ENCODE measurements around the gene OR9Q1. TPM values are rescaled to one million over a fixed set of nuclear protein-coding genes. Genes with fewer than 3 reads are reported as not detected.
A peak's percentile ranks its signal among the peaks of the same experiment; 100 is the strongest.

Gene OR9Q1
- total and polyA plus RNA-seq, 2 of the 8 experiments (the other 6 are each of a cell fraction or from before 2014, with no cell fraction given) = not detected

GRCh38 chr11:58086528-58086927, 62.8 kb downstream of the OR9Q1 start:
- H3K4me2 ChIP-seq (ENCODE audit: insufficient read depth in 1 of 2, low read depth in 2 of 2, low read length in 2 of 2) = no peak overlapping the region
- no peak overlapping the region for H3K4me3 ChIP-seq (ENCODE audit: extremely low read depth in 1 of 4, insufficient read depth in 2 of 4, low read depth in 3 of 4, low read length in 4 of 4)
- H2BK120ac ChIP-seq (replicated peaks; ENCODE audit: low read depth, low read length) = no peak overlapping the region
- H2AFZ ChIP-seq (ENCODE audit: low read length) = no peak overlapping the region
- FAIRE-seq (no peak), DNase-seq (ENCODE audit: low read depth in 1 of 2, low spot score in 2 of 2) (no peak)
- H3K79me1 ChIP-seq (ENCODE audit: low read depth, low read length) = no peaks in the 10 kb centered on the region
- H3K23ac ChIP-seq (ENCODE audit: insufficient read length) = no peak overlapping the region
- 63% methylated on average over 2 of the region's 2 CpGs; no CpG with 5 or more reads in 1 of the 2 experiments for WGBS, 2 experiments (ENCODE audit: extremely low coverage in 1 of 2, insufficient coverage in 1 of 2, insufficient read length in 1 of 2, insufficient replicate concordance in 2 of 2, low coverage in 1 of 2, low lambda C conversion rate in 2 of 2, missing lambda C conversion rate in 1 of 2)
- no peaks in the 10 kb centered on the region for H3K27me3 ChIP-seq (replicated peaks in 1 of 4; ENCODE audit: control insufficient read depth in 3 of 4, extremely low read depth in 1 of 4, insufficient read depth in 3 of 4, low read length in 3 of 4)
- POLR2A ChIA-PET (ENCODE audit: partially characterized antibody) = no interaction called here
- H3K9me3 ChIP-seq (ENCODE audit: insufficient read depth in 2 of 2, low read depth in 1 of 2, low read length in 1 of 2) = peaks cover 0 to 3% of the 10 kb centered on the region in 2 experiments; a peak in 1 of 4 replicates
- H3K4ac ChIP-seq (replicated peaks; ENCODE audit: insufficient read length, low read depth, low read length) = no peak overlapping the region
- no peaks in the 10 kb centered on the region for H3K36me3 ChIP-seq (ENCODE audit: control insufficient read depth in 2 of 4, insufficient read depth in 4 of 4, low read length in 3 of 4)
- H3K9ac ChIP-seq (replicated peaks in 1 of 4; ENCODE audit: extremely low read depth in 1 of 4, low read depth in 3 of 4, low read length in 3 of 4) = no peak overlapping the region
- no peak overlapping the region for H2BK12ac ChIP-seq (ENCODE audit: low read depth, low read length)
- no peak overlapping the region for H4K8ac ChIP-seq (ENCODE audit: extremely low read depth, insufficient read depth, low read length)
- no peaks in the 10 kb centered on the region for H4K20me1 ChIP-seq (replicated peaks in 1 of 2; ENCODE audit: control insufficient read depth in 1 of 2, insufficient read depth in 2 of 2, low read length in 2 of 2)
- CTCF ChIA-PET (ENCODE audit: partially characterized antibody) = no interaction called here
- no peak overlapping the region for H2AK5ac ChIP-seq (ENCODE audit: low read depth, low read length)
- TF ChIP-seq, protein P1, sequence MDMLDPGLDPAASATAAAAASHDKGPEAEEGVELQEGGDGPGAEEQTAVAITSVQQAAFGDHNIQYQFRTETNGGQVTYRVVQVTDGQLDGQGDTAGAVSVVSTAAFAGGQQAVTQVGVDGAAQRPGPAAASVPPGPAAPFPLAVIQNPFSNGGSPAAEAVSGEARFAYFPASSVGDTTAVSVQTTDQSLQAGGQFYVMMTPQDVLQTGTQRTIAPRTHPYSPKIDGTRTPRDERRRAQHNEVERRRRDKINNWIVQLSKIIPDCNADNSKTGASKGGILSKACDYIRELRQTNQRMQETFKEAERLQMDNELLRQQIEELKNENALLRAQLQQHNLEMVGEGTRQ (IDR thresholded peaks at IDR 0.05; ENCODE audit: low read length) = no peak
- TF ChIP-seq KDM1A (IDR thresholded peaks at IDR 0.05; ENCODE audit: borderline replicate concordance, low read length) (0 out of 2 replicates have a peak, but pooled peaks have one; percentile 25), POU5F1 (IDR thresholded peaks at IDR 0.05; ENCODE audit: low read depth, low read length) (no peak)
- no peak overlapping the region for H3K18ac ChIP-seq (ENCODE audit: extremely low read depth, low read length)
- H3K56ac ChIP-seq (replicated peaks; ENCODE audit: insufficient read length, low read depth, low read length) = no peak overlapping the region
- H2BK5ac ChIP-seq (ENCODE audit: low read depth, low read length) = no peak overlapping the region
- H3K27ac ChIP-seq (ENCODE audit: low read depth, low read length) = no peak overlapping the region
- H3K14ac ChIP-seq (ENCODE audit: insufficient read length) = no peak overlapping the region
- H4K5ac ChIP-seq (ENCODE audit: insufficient read length, low read depth, low read length) = no peak overlapping the region
- H3K23me2 ChIP-seq (ENCODE audit: low read depth, low read length) = no peaks in the 10 kb centered on the region
- no peaks in the 10 kb centered on the region for H3K79me2 ChIP-seq (ENCODE audit: control insufficient read depth in 1 of 2, insufficient read depth in 2 of 2, low read length in 2 of 2)
- no peaks in the 10 kb centered on the region for H3K4me1 ChIP-seq (replicated peaks in 1 of 4; ENCODE audit: control insufficient read depth in 3 of 4, insufficient read depth in 4 of 4, low read length in 3 of 4)
- no peak overlapping the region for H2BK15ac ChIP-seq (ENCODE audit: low read length)
- no peak overlapping the region for H4K91ac ChIP-seq (replicated peaks; ENCODE audit: insufficient read length, low read length)
- H2BK20ac ChIP-seq (ENCODE audit: low read length) = no peak overlapping the region
